K562 (cell line): ENCODE measurements around the gene TBX10. TPM values are rescaled to one million over a fixed set of nuclear protein-coding genes. Genes with fewer than 3 reads are reported as not detected.
A peak's percentile ranks its signal among the peaks of the same experiment; 100 is the strongest.

Experiments used
- BDP1 ChIP-seq: IDR thresholded peaks from 3 replicates; pipeline ENCODE4 v1.6.1; 2011; ENCODE audit not compliant: insufficient read length, insufficient read depth
- FOXP4 ChIP-seq: sonication (generic); formaldehyde crosslinking; IDR thresholded peaks from 2 replicates; pipeline ENCODE4 v1.8.0; 2022; ENCODE audit warnings: mild to moderate bottlenecking, missing genetic modification reagents, borderline replicate concordance
- GABPB1 ChIP-seq: sonication (generic); formaldehyde crosslinking; IDR thresholded peaks from 2 replicates; pipeline ENCODE4 v1.8.0; 2022; ENCODE audit warnings: mild to moderate bottlenecking, missing genetic modification reagents
- GABPB2 ChIP-seq: fragments of 250-450 bp; sonication (Bioruptor Pico); conservative IDR thresholded peaks from 2 replicates; pipeline ENCODE4 v1.5.1; 2021; ENCODE audit warnings: mild to moderate bottlenecking
- NFE2L1 ChIP-seq: fragments of 450-650 bp; IDR thresholded peaks from 2 replicates; pipeline ENCODE4 v1.6.1; 2016; ENCODE audit warnings: missing genetic modification characterization, low read depth, mild to moderate bottlenecking, missing compliant biosample characterization, moderate library complexity, borderline replicate concordance
- OTX1 ChIP-seq: fragments of 450-650 bp; formaldehyde crosslinking; IDR thresholded peaks from 2 replicates; pipeline ENCODE4 v1.4.0; 2022; ENCODE audit warnings: mild to moderate bottlenecking
- POLR3G ChIP-seq: IDR thresholded peaks from 2 replicates; pipeline ENCODE4 v1.6.1; 2011; ENCODE audit not compliant: insufficient read length, insufficient replicate concordance; ENCODE audit errors: extremely low read depth
- SIRT6 ChIP-seq: IDR thresholded peaks from one replicate; pipeline ENCODE4 v1.6.1; 2012; ENCODE audit warnings: low read depth, mild to moderate bottlenecking, control low read depth, inconsistent platforms, low read length, moderate library complexity
- YBX1 ChIP-seq: fragments of 450-650 bp; IDR thresholded peaks from 2 replicates; pipeline ENCODE4 v1.7.1; 2016; ENCODE audit warnings: mild to moderate bottlenecking
- ZC3H8 ChIP-seq: fragments of 450-650 bp; IDR thresholded peaks from 2 replicates; pipeline ENCODE4 v1.6.1; 2017
- ZNF165 ChIP-seq: fragments of 250-450 bp; sonication (Bioruptor Pico); IDR thresholded peaks from 2 replicates; pipeline ENCODE4 v1.4.0; 2020; ENCODE audit warnings: borderline replicate concordance
- ZNF174 ChIP-seq: fragments of 250-450 bp; sonication (Bioruptor Pico); IDR thresholded peaks from 2 replicates; pipeline ENCODE4 v1.4.0; 2020; ENCODE audit warnings: mild to moderate bottlenecking
- ZNF232 ChIP-seq: sonication (generic); formaldehyde crosslinking; IDR thresholded peaks from 2 replicates; pipeline ENCODE4 v1.8.0; 2022; ENCODE audit warnings: mild to moderate bottlenecking, missing genetic modification reagents
- ZNF24 ChIP-seq: fragments of 450-650 bp; IDR thresholded peaks from 2 replicates; pipeline ENCODE4 v1.6.1; 2016
- ZNF3 ChIP-seq: fragments of 250-450 bp; sonication (Bioruptor Pico); IDR thresholded peaks from 2 replicates; pipeline ENCODE4 v1.5.0; 2021; ENCODE audit warnings: mild to moderate bottlenecking, moderate library complexity
- ZNF431 ChIP-seq: sonication (generic); formaldehyde crosslinking; IDR thresholded peaks from 2 replicates; pipeline ENCODE4 v1.8.0; 2022; ENCODE audit warnings: mild to moderate bottlenecking, missing genetic modification reagents
- ZNF717 ChIP-seq: fragments of 250-450 bp; sonication (Bioruptor Pico); IDR thresholded peaks from 2 replicates; pipeline ENCODE4 v1.5.0; 2021
- polyA plus RNA-seq, 8 experiments: library from polyadenylated mRNA; depleted of rRNA in 4 of 8; stranded (reverse) in 5 of 8; unstranded in 3 of 8; fragments of >200 nt; fragmentation: Nextera tagmentation in 2 of 8; fragmentation: Illumina TruSeq in 1 of 8; extraction: Ambion mirVana in 2 of 8; extraction: Trizol in 1 of 8; gene quantifications; 2 replicates each; pipeline versions ENCODE4 v1.2.1 to v1.2.3, GENCODE V29; 2011 to 2014; ENCODE audit warnings: inconsistent platforms in 1 of 8, missing spikeins in 1 of 8
- total RNA-seq, 7 experiments: library from RNA; depleted of rRNA in 6 of 7; stranded (reverse); fragments of >200 nt in 6 of 7; fragmentation: Illumina TruSeq in 2 of 7; extraction: Trizol in 2 of 7; gene quantifications; 2 replicates each; pipeline versions ENCODE4 v1.2.1 to v1.2.3, GENCODE V29; 2011 to 2021; ENCODE audit warnings: low replicate concordance in 1 of 7
- TF ChIP-seq, protein P1 (sequence below), 2 experiments: fragments of 150-350 bp in 1 of 2; IDR thresholded peaks; 2 replicates each; pipeline ENCODE4 v1.6.1; 2012 to 2016; ENCODE audit warnings: low read depth in 2 of 2, low read length in 2 of 2, mild to moderate bottlenecking in 1 of 2, moderate library complexity in 1 of 2
- TF ChIP-seq, protein P2 (sequence below): fragments of 250-450 bp; sonication (Bioruptor Pico); IDR thresholded peaks from 2 replicates; pipeline ENCODE4 v1.5.0; 2021
- TF ChIP-seq, protein P3 (sequence below): fragments of 250-450 bp; sonication (Bioruptor Pico); IDR thresholded peaks from 2 replicates; pipeline ENCODE4 v1.4.0; 2020

The TBX10 gene
- total and polyA plus RNA-seq, 9 of the 15 experiments (the other 6 are each of a cell fraction or from before 2014, with no cell fraction given), result not detected

GRCh38 chr11:67583247-67584204 is 56.0 kb downstream of the TBX10 start, which contains the start of gene GSTP1 (continued):
- TF ChIP-seq YBX1, result no peak
- no peak for TF ChIP-seq NFE2L1
- no peak for TF ChIP-seq GABPB2 (CRISPR knock-in tag)
- TF ChIP-seq, protein P1, sequence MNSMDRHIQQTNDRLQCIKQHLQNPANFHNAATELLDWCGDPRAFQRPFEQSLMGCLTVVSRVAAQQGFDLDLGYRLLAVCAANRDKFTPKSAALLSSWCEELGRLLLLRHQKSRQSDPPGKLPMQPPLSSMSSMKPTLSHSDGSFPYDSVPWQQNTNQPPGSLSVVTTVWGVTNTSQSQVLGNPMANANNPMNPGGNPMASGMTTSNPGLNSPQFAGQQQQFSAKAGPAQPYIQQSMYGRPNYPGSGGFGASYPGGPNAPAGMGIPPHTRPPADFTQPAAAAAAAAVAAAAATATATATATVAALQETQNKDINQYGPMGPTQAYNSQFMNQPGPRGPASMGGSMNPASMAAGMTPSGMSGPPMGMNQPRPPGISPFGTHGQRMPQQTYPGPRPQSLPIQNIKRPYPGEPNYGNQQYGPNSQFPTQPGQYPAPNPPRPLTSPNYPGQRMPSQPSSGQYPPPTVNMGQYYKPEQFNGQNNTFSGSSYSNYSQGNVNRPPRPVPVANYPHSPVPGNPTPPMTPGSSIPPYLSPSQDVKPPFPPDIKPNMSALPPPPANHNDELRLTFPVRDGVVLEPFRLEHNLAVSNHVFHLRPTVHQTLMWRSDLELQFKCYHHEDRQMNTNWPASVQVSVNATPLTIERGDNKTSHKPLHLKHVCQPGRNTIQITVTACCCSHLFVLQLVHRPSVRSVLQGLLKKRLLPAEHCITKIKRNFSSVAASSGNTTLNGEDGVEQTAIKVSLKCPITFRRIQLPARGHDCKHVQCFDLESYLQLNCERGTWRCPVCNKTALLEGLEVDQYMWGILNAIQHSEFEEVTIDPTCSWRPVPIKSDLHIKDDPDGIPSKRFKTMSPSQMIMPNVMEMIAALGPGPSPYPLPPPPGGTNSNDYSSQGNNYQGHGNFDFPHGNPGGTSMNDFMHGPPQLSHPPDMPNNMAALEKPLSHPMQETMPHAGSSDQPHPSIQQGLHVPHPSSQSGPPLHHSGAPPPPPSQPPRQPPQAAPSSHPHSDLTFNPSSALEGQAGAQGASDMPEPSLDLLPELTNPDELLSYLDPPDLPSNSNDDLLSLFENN (IDR thresholded peaks at IDR 0.05; ENCODE audit: low read depth in 2 of 2, low read length in 2 of 2), result 0 out of 4 replicates have a peak, but pooled peaks of 1 of the 2 experiments have one; percentile 72
- no peak for TF ChIP-seq OTX1 (CRISPR knock-in tag)
- TF ChIP-seq, protein P2, sequence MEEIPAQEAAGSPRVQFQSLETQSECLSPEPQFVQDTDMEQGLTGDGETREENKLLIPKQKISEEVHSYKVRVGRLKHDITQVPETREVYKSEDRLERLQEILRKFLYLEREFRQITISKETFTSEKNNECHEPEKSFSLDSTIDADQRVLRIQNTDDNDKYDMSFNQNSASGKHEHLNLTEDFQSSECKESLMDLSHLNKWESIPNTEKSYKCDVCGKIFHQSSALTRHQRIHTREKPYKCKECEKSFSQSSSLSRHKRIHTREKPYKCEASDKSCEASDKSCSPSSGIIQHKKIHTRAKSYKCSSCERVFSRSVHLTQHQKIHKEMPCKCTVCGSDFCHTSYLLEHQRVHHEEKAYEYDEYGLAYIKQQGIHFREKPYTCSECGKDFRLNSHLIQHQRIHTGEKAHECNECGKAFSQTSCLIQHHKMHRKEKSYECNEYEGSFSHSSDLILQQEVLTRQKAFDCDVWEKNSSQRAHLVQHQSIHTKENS (CRISPR knock-in tag), result no peak
- TF ChIP-seq BDP1, result no peak
- no peak for TF ChIP-seq ZNF165 (CRISPR knock-in tag)
- TF ChIP-seq POLR3G, result no peak
- peak; percentile 51; the same call in 1 of the 2 replicates for TF ChIP-seq GABPB1 (CRISPR knock-in tag)
- no peak for TF ChIP-seq ZNF3
- TF ChIP-seq ZNF24, result peak; percentile 12; the same call in 1 of the 2 replicates
- TF ChIP-seq ZNF232 (CRISPR knock-in tag), result no peak
- no peak; the same call in 1 of the 2 replicates for TF ChIP-seq FOXP4 (CRISPR knock-in tag)
- TF ChIP-seq, protein P3, sequence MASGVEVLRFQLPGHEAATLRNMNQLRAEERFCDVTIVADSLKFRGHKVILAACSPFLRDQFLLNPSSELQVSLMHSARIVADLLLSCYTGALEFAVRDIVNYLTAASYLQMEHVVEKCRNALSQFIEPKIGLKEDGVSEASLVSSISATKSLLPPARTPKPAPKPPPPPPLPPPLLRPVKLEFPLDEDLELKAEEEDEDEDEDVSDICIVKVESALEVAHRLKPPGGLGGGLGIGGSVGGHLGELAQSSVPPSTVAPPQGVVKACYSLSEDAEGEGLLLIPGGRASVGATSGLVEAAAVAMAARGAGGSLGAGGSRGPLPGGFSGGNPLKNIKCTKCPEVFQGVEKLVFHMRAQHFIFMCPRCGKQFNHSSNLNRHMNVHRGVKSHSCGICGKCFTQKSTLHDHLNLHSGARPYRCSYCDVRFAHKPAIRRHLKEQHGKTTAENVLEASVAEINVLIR (CRISPR knock-in tag), result no peak
- no peak for TF ChIP-seq ZNF717 (CRISPR knock-in tag)
- TF ChIP-seq ZC3H8, result no peak
- TF ChIP-seq ZNF431 (CRISPR knock-in tag), result no peak
- no peak for TF ChIP-seq SIRT6
- TF ChIP-seq ZNF174, result no peak
